AG09309 (cell line): ENCODE measurements around the gene RBSN.

Experiments used
- DNase-seq: peaks from one replicate; pipeline ENCODE4 v3.0.0-alpha.2; 2010; ENCODE audit warnings: low read depth
- H3K4me3 ChIP-seq: 2 replicates; pipeline ENCODE4 v1.5.1; 2011; ENCODE audit warnings: mild to moderate bottlenecking, low read depth, low read length, moderate library complexity; ENCODE audit not compliant: control insufficient read depth
- CTCF ChIP-seq: IDR thresholded peaks from 2 replicates; pipeline ENCODE4 v1.5.1; 2011; ENCODE audit warnings: mild to moderate bottlenecking, low read depth, low read length, inconsistent platforms; ENCODE audit not compliant: insufficient read depth, control insufficient read depth; ENCODE audit errors: missing control alignments

RBSN gene

GRCh38 chr3:15043408-15044171 is 55.4 kb downstream of the RBSN start:
- TF ChIP-seq CTCF, result no peak
- no peak for DNase-seq
- H3K4me3 ChIP-seq, result no peak overlapping the region

GRCh38 chr3:15042936-15043335 is 56.0 kb downstream of the RBSN start:
- H3K4me3 ChIP-seq, result no peak overlapping the region
- no peak for DNase-seq
- TF ChIP-seq CTCF, result no peak

- no peak for DNase-seq
- no peak overlapping the region for H3K4me3 ChIP-seq
- TF ChIP-seq CTCF, result no peak
Measured at GRCh38 chr3:15041950-15042349, 57.0 kb downstream of the RBSN start.

- no peak overlapping the region for H3K4me3 ChIP-seq
- DNase-seq, result no peak
- no peak for TF ChIP-seq CTCF
Measured at GRCh38 chr3:15040844-15041243, 58.1 kb downstream of the RBSN start.

GRCh38 chr3:15038306-15038705 is 60.6 kb downstream of the RBSN start:
- no peak overlapping the region for H3K4me3 ChIP-seq
- TF ChIP-seq CTCF, result no peak
- DNase-seq, result no peak

GRCh38 chr3:15033103-15033502 is 65.8 kb downstream of the RBSN start:
- no peak for TF ChIP-seq CTCF
- DNase-seq, result no peak
- H3K4me3 ChIP-seq, result no peak overlapping the region

GRCh38 chr3:15032650-15033049 is 66.3 kb downstream of the RBSN start:
- TF ChIP-seq CTCF, result no peak
- H3K4me3 ChIP-seq, result no peak overlapping the region

More at GRCh38 chr3:15032650-15033049, 66.3 kb downstream of the RBSN start:
- DNase-seq, result no peak
